Smooth muscle cell (in vitro differentiated cells): ENCODE data around the gene PLAAT3. TPM values are rescaled to one million over a fixed set of nuclear protein-coding genes. Genes with fewer than 3 reads are reported as not detected.

ENCODE experiments used
- DNase-seq: peaks from one replicate; lab custom pipeline; 2025; ENCODE audit not compliant: unreplicated experiment; lab: John Stamatoyannopoulos, UW
- H2AFZ ChIP-seq: fragments of 200-600 bp; sonication (generic); 2 replicates; pipeline ENCODE4 v1.6.0; 2016; ENCODE audit warnings: antibody characterized with exemption, low read depth, mild to moderate bottlenecking
- H3F3A ChIP-seq: fragments of 200-600 bp; sonication (generic); 2 replicates; pipeline ENCODE4 v1.6.0; 2017; ENCODE audit warnings: antibody characterized with exemption, low read depth
- H3K27ac ChIP-seq: fragments of 200-600 bp; sonication (generic); 2 replicates; pipeline ENCODE4 v1.5.1; 2016; ENCODE audit warnings: low read depth, mild to moderate bottlenecking
- H3K27me3 ChIP-seq: fragments of 200-600 bp; sonication (generic); 2 replicates; pipeline ENCODE4 v1.6.1; 2016; ENCODE audit warnings: low read depth, mild to moderate bottlenecking
- H3K36me3 ChIP-seq: fragments of 200-600 bp; sonication (generic); 2 replicates; pipeline ENCODE4 v1.5.1; 2016; ENCODE audit warnings: low read depth
- H3K4me1 ChIP-seq: fragments of 200-600 bp; sonication (generic); 2 replicates; pipeline ENCODE4 v1.5.1; 2016; ENCODE audit warnings: low read depth
- H3K4me2 ChIP-seq: fragments of 200-600 bp; sonication (generic); 2 replicates; pipeline ENCODE4 v1.6.0; 2016; ENCODE audit warnings: mild to moderate bottlenecking
- H3K4me3 ChIP-seq: fragments of 200-600 bp; sonication (generic); 2 replicates; pipeline ENCODE4 v1.5.1; 2016; ENCODE audit warnings: mild to moderate bottlenecking
- H3K79me2 ChIP-seq: fragments of 200-600 bp; sonication (generic); 2 replicates; pipeline ENCODE4 v1.6.0; 2016; ENCODE audit warnings: low read depth, mild to moderate bottlenecking
- H3K9ac ChIP-seq: fragments of 200-600 bp; sonication (generic); 2 replicates; pipeline ENCODE4 v1.6.0; 2016; ENCODE audit warnings: low read depth
- H3K9me3 ChIP-seq: fragments of 200-600 bp; sonication (generic); replicated peaks from 2 replicates; pipeline ENCODE4 v1.5.1; 2016; ENCODE audit warnings: low read depth
- H4K20me1 ChIP-seq: fragments of 200-600 bp; sonication (generic); 2 replicates; pipeline ENCODE4 v1.6.0; 2016; ENCODE audit warnings: low read depth
- WGBS: methylation state at CpG from one replicate; pipeline ENCODE4 v1.1.7; 2016; ENCODE audit warnings: low lambda C conversion rate; 5-methylcytosine and 5-hydroxymethylcytosine counted together
- polyA plus RNA-seq: library from polyadenylated mRNA; unstranded; fragments of >200 nt; fragmentation: Nextera tagmentation; extraction: Ambion mirVana; gene quantifications from 2 replicates; pipeline ENCODE4 v1.2.1, GENCODE V29; 2016
- total RNA-seq: library from RNA; depleted of rRNA; stranded (reverse); fragments of >200 nt; gene quantifications from 2 replicates; pipeline ENCODE4 v1.2.3, GENCODE V29; 2014
- TF ChIP-seq, protein P1 (sequence below): fragments of 200-600 bp; sonication (generic); IDR thresholded peaks from 2 replicates; pipeline ENCODE4 v1.5.1; 2017; ENCODE audit warnings: borderline replicate concordance, mild to moderate bottlenecking, antibody characterized with exemption; ENCODE audit not compliant: insufficient read depth, poor library complexity, severe bottlenecking

Gene PLAAT3
- 2.5 and 5.2 TPM in 2 replicates for total RNA-seq
- 0.90 and 5.0 TPM in 2 replicates for polyA plus RNA-seq

DNA sequence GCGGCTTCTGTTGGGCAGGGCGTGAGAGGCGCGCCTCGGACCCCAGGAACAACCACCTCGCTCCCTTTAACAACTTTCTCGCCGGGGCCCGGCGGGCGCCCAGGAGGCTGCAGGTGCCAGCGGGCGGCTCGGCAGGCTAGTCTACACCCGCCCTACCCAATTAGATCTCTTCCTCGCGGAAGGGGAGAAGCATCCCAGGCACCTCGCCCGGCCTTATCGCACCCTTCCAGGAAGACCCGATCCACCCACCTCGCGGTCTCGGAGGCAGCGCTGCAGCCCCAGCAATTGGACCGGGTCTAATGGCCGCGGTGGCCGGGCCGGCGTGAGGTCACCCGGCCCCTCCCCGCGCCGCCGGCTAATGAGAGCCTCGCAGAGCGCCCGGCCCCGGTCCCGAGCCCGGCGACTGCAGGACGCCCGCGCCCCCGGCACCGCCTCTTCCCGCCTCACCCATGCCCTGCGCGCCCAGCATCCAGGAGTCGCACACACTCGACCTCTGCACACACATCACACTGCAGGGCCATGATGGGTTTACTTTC, at the start of gene PLAAT3:
PLAAT3 (minus strand) TSS at position 298 of the 536 bp plus-strand sequence. CDS start 419 bp downstream, outside the sequence.
- Histone ChIP-seq H3F3A (no peaks in the 10 kb centered on the region), H3K4me1 (peaks cover 17% of the 10 kb centered on the region), H3K27me3 (peaks cover 31% of the 10 kb centered on the region), H3K9me3 (no peaks in the 10 kb centered on the region), H3K36me3 (no peaks in the 10 kb centered on the region), H2AFZ (peak within 1 kb of the TSS; percentile 45), H3K4me2 (peak within 1 kb of the TSS; percentile 95), H3K79me2 (no peaks in the 10 kb centered on the region), H3K9ac (no peak within 1 kb of the TSS), H4K20me1 (no peaks in the 10 kb centered on the region), H3K4me3 (peak within 1 kb of the TSS; percentile 57), H3K27ac (no peak within 1 kb of the TSS)
- under 1% methylated on average over 47 of the region's 53 CpGs for WGBS
- TF ChIP-seq, protein P1, sequence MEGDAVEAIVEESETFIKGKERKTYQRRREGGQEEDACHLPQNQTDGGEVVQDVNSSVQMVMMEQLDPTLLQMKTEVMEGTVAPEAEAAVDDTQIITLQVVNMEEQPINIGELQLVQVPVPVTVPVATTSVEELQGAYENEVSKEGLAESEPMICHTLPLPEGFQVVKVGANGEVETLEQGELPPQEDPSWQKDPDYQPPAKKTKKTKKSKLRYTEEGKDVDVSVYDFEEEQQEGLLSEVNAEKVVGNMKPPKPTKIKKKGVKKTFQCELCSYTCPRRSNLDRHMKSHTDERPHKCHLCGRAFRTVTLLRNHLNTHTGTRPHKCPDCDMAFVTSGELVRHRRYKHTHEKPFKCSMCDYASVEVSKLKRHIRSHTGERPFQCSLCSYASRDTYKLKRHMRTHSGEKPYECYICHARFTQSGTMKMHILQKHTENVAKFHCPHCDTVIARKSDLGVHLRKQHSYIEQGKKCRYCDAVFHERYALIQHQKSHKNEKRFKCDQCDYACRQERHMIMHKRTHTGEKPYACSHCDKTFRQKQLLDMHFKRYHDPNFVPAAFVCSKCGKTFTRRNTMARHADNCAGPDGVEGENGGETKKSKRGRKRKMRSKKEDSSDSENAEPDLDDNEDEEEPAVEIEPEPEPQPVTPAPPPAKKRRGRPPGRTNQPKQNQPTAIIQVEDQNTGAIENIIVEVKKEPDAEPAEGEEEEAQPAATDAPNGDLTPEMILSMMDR = no peak
- DNase-seq = no peak

DNA sequence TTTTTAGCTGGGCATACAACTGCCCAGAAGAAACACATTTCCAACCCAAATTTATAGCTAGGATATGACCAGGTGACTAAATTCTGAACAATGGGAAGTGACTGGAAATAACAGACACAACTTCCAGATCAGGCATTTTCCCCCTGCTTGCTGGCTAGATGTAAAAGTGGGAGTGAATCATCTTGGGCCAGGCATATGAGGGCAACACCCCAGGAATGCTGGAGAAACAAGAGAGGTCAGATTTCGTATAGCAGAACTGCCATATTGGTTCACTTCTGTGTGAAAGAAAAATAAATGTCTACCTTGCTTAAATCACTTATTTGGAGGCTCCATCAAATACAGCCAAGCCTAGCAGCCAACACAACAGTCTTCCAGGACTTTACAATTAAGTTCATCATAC, 49.6 kb upstream of the PLAAT3 start:
- Histone ChIP-seq H3K4me2 (no peak overlapping the region), H3K79me2 (peaks cover 87% of the 10 kb centered on the region), H3K27ac (peak overlapping the region; percentile 58), H3K9ac (no peak overlapping the region), H3F3A (peaks cover 7% of the 10 kb centered on the region), H3K36me3 (no peaks in the 10 kb centered on the region), H3K4me3 (no peak overlapping the region), H4K20me1 (peaks cover 98% of the 10 kb centered on the region), H2AFZ (no peak overlapping the region), H3K4me1 (peaks cover 9% of the 10 kb centered on the region), H3K9me3 (no peaks in the 10 kb centered on the region), H3K27me3 (no peaks in the 10 kb centered on the region)
- WGBS = 0% methylated on average over 1 of the region's 1 CpG
- TF ChIP-seq, protein P1 = no peak
- DNase-seq = no peak

DNA sequence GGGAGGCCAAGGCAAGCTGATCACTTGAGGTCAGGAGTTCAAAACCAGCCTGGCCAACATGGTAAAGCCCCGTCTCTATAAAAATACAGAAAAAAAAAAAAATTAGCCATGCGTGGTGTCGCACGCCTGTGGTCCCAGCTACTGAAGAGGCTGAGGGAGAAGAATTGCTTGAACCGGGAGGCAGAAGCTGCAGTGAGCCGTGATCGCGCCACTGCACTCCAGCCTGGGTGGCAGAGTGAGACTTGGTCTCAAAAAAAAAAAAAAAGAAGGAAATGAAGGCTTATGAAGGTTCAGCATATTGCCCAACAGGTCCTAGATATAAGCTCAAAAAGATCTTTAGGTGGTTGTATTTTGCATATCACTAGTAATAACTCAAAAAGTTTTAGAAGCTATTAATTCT, 46.7 kb upstream of the PLAAT3 start:
- Histone ChIP-seq H3K9ac (no peak overlapping the region), H3K4me3 (no peak overlapping the region), H3K9me3 (no peaks in the 10 kb centered on the region), H3K4me2 (no peak overlapping the region), H3K79me2 (peaks cover 82% of the 10 kb centered on the region), H3K27me3 (no peaks in the 10 kb centered on the region), H4K20me1 (peaks cover 87% of the 10 kb centered on the region), H2AFZ (no peak overlapping the region), H3K27ac (no peak overlapping the region), H3K4me1 (peaks cover 9% of the 10 kb centered on the region), H3F3A (no peaks in the 10 kb centered on the region), H3K36me3 (peaks cover 6% of the 10 kb centered on the region)
- 95% methylated on average over 8 of the region's 8 CpGs for WGBS
- TF ChIP-seq, protein P1 = no peak
- no peak for DNase-seq

DNA sequence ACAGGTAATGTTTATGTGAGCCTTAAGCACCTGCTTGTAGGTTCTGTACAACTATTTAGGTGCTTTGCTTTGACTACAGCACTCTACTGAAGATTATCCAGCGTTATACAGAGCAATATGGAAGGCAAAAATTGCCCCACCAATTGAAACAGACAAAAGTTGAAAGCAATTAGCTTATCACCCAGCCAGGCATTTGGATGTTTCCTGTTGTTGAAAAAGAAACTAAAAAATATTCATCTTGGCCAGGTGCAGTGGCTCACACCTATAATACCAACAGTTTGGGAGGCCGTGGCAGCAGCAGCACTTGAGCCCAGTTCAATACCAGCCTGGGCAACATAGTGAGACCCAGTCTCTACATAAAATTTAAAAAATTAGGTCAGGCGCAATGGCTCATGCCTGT, 38.4 kb upstream of the PLAAT3 start:
- Histone ChIP-seq H3K79me2 (peaks cover 5% of the 10 kb centered on the region), H3K36me3 (peaks cover 5% of the 10 kb centered on the region), H3K9ac (no peak overlapping the region), H2AFZ (no peak overlapping the region), H3K4me2 (no peak overlapping the region), H3K27me3 (no peaks in the 10 kb centered on the region), H3K9me3 (no peaks in the 10 kb centered on the region), H3K4me3 (no peak overlapping the region), H3K4me1 (no peaks in the 10 kb centered on the region), H3F3A (no peaks in the 10 kb centered on the region), H4K20me1 (peaks cover 13% of the 10 kb centered on the region), H3K27ac (no peak overlapping the region)
- TF ChIP-seq, protein P1 = no peak
- 94% methylated on average over 3 of the region's 3 CpGs for WGBS
- DNase-seq = no peak
